Measurements from ENCODE around the gene MAPK12.
A peak's percentile ranks its signal among the peaks of the same experiment; 100 is the strongest.
"Not testable (repeated sequence)": the region's sequence is repeated elsewhere in the genome, so short reads cannot be mapped to it uniquely, and the experiment has no call there.

Gene MAPK12

DNA sequence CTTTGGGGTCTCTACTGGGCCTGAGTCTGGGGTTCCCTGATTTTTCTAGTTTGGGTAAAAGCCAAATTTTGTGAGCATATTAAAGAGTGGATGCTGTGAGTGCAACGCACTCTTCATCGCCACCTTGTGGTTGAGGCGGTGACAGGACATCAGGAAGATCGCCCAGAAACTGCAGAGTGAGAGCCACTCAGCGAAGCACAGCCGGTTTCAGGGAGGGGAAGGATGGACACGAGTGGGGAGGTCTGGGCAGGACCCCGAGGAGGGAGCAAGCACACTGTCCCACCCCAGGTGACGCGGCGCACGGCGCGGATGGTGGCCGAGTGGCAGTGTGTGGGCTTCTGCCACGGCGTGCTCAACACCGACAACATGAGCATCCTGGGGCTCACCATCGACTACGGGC is 51.6 kb downstream of the MAPK12 start:
- DNase-seq = peak; percentile 58

DNA sequence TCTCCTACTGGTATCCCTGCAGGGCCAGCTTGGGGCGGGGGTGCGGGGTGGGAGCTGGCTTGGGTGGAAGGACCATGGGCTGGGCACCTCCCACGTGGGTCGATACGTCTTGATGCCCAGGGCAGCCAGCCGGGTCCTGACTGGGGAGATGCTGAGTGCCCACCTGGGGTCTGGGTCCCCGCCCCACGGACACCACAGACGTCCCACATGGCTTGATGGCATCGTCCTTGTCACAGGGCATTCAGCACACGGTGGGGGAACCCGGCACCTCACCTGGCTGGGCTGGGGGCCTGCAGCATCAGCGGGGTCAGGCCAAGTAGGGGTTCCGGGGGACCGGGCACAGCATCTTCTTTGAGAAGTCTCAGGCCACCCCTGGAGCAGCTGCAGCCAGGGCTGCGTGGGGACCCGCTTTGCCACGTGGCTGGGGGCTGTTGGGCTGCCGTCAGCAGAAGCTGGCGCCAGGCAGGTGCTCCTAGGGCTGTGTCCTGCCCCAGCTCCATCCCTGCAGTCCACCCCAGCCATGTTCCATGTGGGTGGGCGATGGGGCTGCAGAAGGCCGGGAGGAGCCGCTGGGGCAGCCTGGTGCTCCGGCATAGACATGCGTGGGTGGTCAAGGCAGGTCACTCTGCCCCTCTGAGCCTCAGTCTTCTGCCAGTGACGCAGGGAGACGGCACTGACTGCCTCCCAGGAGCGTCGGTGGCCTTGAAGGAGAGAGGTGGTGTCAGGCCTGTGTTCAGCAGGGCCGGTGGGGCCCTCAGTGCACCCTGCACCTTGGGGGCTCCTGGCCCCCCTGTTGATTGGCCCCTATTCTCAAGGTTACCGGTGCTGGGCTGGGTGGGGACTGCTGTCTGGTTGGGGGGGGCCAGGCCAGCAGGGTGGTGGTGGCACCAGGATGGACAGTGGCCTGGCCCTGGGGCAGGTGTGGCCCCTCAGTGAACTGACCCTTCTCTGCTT is 52.3 kb downstream of the MAPK12 start:
- DNase-seq = no peak

DNA sequence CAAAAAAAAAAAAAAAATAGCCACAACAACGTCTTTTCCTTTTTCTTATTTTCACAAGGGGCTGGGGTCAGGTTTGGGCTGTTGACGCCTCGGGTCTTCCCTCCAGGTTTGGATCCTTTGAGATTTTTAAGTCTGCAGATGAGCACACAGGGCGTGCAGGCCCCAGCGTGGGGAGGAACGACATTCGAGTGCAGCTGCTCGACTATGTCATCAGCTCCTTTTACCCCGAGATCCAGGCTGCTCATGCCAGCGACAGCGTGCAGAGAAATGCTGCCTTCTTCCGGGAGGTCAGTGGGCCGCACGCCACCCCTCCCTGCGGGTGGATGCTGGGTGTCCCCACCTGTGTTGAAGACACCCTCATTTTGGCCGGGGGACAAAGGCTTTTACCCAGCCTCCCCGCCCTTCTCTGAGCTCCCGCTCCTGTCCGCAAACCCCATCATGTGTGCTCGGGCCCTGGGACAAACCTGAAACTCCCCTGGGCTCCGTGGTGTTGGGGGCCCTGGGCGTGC is 53.0 kb downstream of the MAPK12 start:
- DNase-seq = no peak

DNA sequence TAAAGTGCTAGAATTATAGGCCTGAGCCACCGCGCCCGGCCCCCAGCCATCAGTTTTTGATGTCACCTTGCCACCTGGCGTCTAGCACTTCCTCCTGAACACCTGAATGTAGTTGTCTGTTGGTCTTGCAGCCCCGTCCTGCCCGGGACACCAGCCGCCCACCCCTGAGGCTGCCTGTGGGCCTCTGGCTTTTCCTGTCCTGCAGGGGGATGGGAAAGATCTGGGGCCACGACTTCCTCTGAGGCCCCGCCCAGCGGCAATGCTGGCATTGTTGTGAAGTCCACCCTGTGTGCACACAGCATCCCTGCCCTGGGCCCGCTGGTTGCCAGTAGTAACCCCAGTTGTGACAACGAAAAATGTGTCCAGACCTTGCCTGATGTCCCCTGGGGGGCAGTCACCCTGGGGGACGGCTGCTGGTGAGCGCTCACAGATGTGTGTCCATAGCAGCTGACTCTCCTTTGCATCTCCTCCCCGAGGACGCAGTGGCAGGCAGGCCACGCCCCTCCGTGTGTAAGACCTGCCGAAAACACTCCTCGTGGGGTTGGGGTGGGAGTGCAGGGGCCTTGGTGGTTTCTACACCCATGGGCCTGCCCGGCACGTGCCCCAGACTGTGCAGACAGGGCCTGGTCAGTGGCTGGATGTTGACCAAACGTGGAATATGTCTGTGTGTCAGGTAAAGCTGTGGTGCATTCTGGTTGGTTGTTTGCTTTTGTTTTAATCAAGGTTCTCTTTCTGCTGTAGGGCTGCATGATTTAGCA is 53.9 kb downstream of the MAPK12 start:
- DNase-seq = no peak

DNA sequence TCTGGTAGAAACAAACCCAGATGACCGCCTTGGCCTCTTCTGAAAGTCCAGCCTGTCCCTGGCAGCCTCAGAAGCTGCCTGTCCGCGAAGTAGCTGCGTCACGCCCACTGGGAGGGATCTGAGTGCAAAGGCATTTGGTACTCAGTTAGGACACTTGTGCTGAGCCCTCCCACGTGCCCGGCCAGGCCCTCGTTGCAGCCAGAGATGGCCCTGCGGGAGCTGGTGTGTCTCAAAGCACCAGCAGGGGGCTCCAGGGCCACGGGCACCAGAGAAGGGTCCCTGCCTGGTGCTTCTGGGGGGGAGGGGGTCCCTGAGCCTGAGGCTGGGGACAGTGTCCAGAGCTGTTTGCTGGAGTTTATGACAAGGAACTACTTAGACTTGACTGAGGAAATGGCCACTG is 54.9 kb downstream of the MAPK12 start:
- peak; percentile 27 for DNase-seq

DNA sequence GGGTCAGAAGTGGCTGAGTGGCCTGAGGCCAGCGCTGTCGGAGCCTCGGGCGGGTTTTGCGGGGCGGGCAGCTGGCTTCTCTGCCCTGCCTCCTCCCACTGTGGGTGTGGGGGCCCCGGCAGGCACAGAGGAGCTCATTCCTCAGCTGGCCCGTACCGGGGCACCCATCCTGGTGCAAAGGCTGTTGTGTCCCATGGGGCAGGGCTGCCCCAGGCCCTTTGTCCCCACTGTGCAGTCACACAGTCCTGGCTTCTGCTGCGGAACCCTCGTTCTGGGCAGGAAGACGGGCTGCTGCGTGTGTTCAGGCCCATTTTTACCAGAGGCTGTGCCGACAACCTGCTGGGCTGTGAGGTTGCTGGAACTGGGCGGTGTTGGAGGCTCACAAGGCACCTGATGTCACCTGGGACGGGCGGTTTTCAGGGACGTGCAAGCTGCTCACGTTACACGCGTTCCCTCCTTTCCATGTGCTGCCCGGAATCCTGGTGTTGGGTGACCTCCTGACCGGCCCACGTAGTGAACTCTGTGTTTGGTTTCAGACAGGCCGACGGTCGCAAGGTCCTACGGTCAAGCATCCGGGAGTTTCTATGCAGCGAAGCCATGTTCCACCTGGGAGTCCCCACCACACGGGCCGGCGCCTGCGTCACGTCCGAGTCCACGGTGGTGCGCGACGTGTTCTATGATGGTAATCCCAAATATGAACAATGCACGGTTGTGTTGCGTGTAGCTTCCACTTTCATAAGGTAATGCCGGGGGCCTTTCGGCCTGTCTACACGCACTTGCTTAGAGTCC is 55.5 kb downstream of the MAPK12 start:
- DNase-seq = no peak

DNA sequence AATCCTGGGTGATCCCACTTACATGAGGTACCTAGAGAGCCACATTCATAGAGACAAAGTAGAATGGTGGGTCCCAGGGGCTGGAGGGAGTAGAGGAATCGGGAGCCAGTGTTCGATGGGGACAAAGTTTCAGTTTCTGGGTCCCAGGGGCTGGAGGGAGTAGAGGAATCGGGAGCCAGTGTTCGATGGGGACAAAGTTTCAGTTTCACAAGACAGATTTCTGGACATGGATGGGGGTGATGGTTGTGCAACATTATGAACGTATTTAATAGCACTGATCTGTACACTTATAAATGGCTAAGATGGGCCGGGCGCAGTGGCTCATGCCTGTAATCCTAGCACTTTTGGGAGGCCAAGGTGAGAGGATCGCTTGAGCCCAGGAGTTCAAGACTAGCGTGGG is 56.5 kb downstream of the MAPK12 start:
- not testable (repeated sequence) for DNase-seq

DNA sequence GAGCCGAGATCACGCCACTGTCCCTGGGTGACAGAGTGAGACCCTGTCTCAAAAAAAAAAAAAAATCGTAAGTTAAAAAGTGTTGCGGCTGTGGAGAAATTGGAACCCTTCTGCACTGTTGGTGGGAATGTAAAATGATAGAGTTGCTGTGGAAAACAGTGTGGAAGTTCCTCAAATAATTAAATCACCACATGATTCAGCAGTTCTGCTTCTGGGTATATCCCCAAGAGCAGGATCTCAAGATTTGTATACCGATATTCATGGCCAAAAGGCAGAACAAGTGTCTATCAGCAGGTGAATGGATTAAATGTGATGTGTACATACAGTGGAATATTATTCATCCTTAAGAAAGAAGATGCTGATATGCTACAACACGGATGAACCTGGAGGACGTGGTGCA is 56.9 kb downstream of the MAPK12 start:
- DNase-seq = no peak

DNA sequence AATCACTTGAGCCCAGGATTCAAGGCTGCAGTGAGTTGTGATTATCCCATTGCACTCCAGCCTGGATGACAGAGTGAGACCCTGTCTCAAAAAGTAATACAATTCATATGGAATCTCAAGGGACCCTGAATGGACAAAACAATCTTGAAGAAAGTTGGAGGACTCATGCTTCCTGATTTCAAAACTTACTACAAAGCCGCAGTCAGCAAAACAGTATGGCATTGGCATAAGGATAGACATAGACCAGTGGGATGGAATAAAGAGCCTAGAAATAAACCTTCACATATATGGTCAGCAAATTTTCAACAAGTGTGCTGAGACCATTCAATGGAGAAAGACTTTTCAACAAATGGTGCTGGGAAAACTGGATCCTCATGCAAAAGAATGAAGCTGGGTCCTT is 58.2 kb downstream of the MAPK12 start:
- DNase-seq = no peak

All from NCI-H69 (cell line).